Uterus (tissue), 2 donors: ENCODE results near the gene TRMT6.

ENCODE experiments used
- POLR2A ChIP-seq, 2 donors: fragments of 450-650 bp; IDR thresholded peaks; one replicate each; pipeline ENCODE4 v1.6.1; 2016; ENCODE audit warnings: antibody characterized with exemption in 2 of 2, mild to moderate bottlenecking in 1 of 2, moderate library complexity in 1 of 2
- TF ChIP-seq, protein P1 (sequence below), 4 experiments: fragments of 200-600 bp in 2 of 4; fragments of 450-650 bp in 2 of 4; sonication (generic) in 2 of 4; IDR thresholded peaks; one replicate each; pipeline ENCODE4 v1.5.1; 2016 to 2019; ENCODE audit warnings: antibody characterized with exemption in 4 of 4, mild to moderate bottlenecking in 2 of 4, moderate library complexity in 1 of 4

DNA sequence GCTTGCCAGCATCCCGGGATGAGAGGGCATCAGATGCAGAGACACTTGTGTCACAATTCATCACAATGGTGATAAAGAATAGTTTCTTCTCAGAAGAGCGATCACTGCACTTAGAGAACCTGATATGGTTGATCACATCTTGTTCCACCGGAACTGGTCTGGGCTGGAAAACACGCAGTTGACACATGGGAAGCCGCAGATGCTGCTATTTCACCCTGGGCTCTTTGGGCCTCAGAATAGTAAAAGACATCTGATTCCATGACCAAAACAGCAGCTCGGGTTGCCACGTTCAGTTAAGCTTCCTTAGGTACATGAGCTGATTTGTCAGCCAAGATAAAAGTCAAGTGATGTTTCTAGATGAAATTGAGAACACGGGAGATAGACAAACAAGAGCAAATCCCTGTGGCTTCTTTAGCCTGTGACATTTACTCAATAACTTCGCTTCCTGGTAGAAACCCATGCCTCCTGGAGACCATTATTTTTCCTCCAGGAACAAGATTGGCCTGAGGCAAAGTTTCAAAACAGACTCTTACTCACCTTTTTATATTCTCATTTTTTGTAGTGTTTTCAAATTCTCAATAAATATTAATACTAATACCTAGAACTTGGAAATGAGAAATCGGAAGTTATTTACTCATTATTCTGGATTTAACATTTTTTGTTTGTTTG is 59.4 kb downstream of the TRMT6 start:
- TF ChIP-seq, protein P1, sequence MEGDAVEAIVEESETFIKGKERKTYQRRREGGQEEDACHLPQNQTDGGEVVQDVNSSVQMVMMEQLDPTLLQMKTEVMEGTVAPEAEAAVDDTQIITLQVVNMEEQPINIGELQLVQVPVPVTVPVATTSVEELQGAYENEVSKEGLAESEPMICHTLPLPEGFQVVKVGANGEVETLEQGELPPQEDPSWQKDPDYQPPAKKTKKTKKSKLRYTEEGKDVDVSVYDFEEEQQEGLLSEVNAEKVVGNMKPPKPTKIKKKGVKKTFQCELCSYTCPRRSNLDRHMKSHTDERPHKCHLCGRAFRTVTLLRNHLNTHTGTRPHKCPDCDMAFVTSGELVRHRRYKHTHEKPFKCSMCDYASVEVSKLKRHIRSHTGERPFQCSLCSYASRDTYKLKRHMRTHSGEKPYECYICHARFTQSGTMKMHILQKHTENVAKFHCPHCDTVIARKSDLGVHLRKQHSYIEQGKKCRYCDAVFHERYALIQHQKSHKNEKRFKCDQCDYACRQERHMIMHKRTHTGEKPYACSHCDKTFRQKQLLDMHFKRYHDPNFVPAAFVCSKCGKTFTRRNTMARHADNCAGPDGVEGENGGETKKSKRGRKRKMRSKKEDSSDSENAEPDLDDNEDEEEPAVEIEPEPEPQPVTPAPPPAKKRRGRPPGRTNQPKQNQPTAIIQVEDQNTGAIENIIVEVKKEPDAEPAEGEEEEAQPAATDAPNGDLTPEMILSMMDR (IDR thresholded peaks at IDR 0.05): no peak
- no peak for TF ChIP-seq POLR2A (IDR thresholded peaks at IDR 0.05)
